Measurements from ENCODE around the gene AMFR.
A peak's percentile ranks its signal among the peaks of the same experiment; 100 is the strongest.

AMFR gene

GRCh38 chr16:56336071-56336688 is 89.2 kb downstream of the AMFR start:
- H2BK120ac ChIP-seq (ENCODE audit: low read depth, low read length) = no peak overlapping the region

GRCh38 chr16:56334761-56335160 is 90.6 kb downstream of the AMFR start:
- Histone ChIP-seq H3K4ac (ENCODE audit: low read depth in 1 of 2, low read length in 2 of 2) (no peak overlapping the region), H3K4me1 (ENCODE audit: control insufficient read depth, insufficient read depth, low read depth, low read length) (peaks cover 16% of the 10 kb centered on the region)
- 95% methylated on average over 9 of the region's 9 CpGs for WGBS

More at GRCh38 chr16:56336071-56336688, 89.2 kb downstream of the AMFR start:
- Histone ChIP-seq H2BK12ac (ENCODE audit: low read length in 2 of 2) (no peak overlapping the region), H4K91ac (ENCODE audit: low read length) (no peak overlapping the region), H3K4me2 (ENCODE audit: low read length, poor library complexity, severe bottlenecking) (no peak overlapping the region), H2AFZ (ENCODE audit: low read depth, low read length) (no peak overlapping the region), H3K36me3 (ENCODE audit: control insufficient read depth in 1 of 2, insufficient read depth in 2 of 2, low read depth in 1 of 2, low read length in 2 of 2) (no peaks in the 10 kb centered on the region), H3K14ac (ENCODE audit: low read length in 2 of 2) (no peak overlapping the region), H3K79me1 (replicated peaks; ENCODE audit: low read length, poor library complexity, severe bottlenecking) (no peaks in the 10 kb centered on the region), H3K4me1 (ENCODE audit: control insufficient read depth, insufficient read depth, low read depth, low read length) (peaks cover 16% of the 10 kb centered on the region), H3K4me3 (ENCODE audit: insufficient read depth in 1 of 2, low read depth in 1 of 2, low read length in 2 of 2) (no peak overlapping the region), H2AK5ac (ENCODE audit: low read length, severe bottlenecking) (no peak overlapping the region), H2BK5ac (ENCODE audit: low read depth, low read length, poor library complexity, severe bottlenecking) (no peak overlapping the region), H3K23ac (ENCODE audit: low read length in 2 of 2) (no peak overlapping the region), H3K18ac (ENCODE audit: low read depth in 1 of 2, low read length in 2 of 2) (no peak overlapping the region), H3K9me3 (ENCODE audit: control insufficient read depth, low read length) (no peaks in the 10 kb centered on the region), H3K4ac (ENCODE audit: low read depth in 1 of 2, low read length in 2 of 2) (no peak overlapping the region), H2BK15ac (ENCODE audit: low read depth, poor library complexity, severe bottlenecking) (no peak overlapping the region), H3K27me3 (ENCODE audit: control insufficient read depth in 1 of 2, insufficient read depth in 1 of 2, low read length in 2 of 2) (no peaks in the 10 kb centered on the region), H4K8ac (ENCODE audit: low read length) (no peak overlapping the region), H3K27ac (ENCODE audit: low read length, poor library complexity, severe bottlenecking) (no peak overlapping the region), H3K9ac (ENCODE audit: low read length) (no peak overlapping the region)
- 88% methylated on average over 8 of the region's 8 CpGs for WGBS
- no peak for DNase-seq

GRCh38 chr16:56332464-56333079 is 92.8 kb downstream of the AMFR start:
- Histone ChIP-seq H3K27ac (ENCODE audit: low read length, poor library complexity, severe bottlenecking) (no peak overlapping the region), H3K9me3 (ENCODE audit: control insufficient read depth, low read length) (no peaks in the 10 kb centered on the region), H2BK5ac (ENCODE audit: low read depth, low read length, poor library complexity, severe bottlenecking) (no peak overlapping the region), H3K18ac (ENCODE audit: low read depth in 1 of 2, low read length in 2 of 2) (peak overlapping the region in 1 of 2 experiments; percentile 46), H2AK5ac (ENCODE audit: low read length, severe bottlenecking) (no peak overlapping the region), H3K79me1 (replicated peaks; ENCODE audit: low read length, poor library complexity, severe bottlenecking) (no peaks in the 10 kb centered on the region), H2BK120ac (ENCODE audit: low read depth, low read length) (no peak overlapping the region), H3K27me3 (ENCODE audit: control insufficient read depth in 1 of 2, insufficient read depth in 1 of 2, low read length in 2 of 2) (no peaks in the 10 kb centered on the region), H2AFZ (ENCODE audit: low read depth, low read length) (peak overlapping the region; percentile 66), H2BK15ac (ENCODE audit: low read depth, poor library complexity, severe bottlenecking) (peak overlapping the region; percentile 26), H3K23ac (ENCODE audit: low read length in 2 of 2) (no peak overlapping the region), H2BK12ac (ENCODE audit: low read length in 2 of 2) (no peak overlapping the region), H3K4ac (ENCODE audit: low read depth in 1 of 2, low read length in 2 of 2) (no peak overlapping the region), H3K4me1 (ENCODE audit: control insufficient read depth, insufficient read depth, low read depth, low read length) (peaks cover 16% of the 10 kb centered on the region), H4K8ac (ENCODE audit: low read length) (no peak overlapping the region), H3K36me3 (ENCODE audit: control insufficient read depth in 1 of 2, insufficient read depth in 2 of 2, low read depth in 1 of 2, low read length in 2 of 2) (no peaks in the 10 kb centered on the region), H3K14ac (ENCODE audit: low read length in 2 of 2) (no peak overlapping the region), H3K4me2 (ENCODE audit: low read length, poor library complexity, severe bottlenecking) (no peak overlapping the region), H4K91ac (ENCODE audit: low read length) (no peak overlapping the region), H3K4me3 (ENCODE audit: insufficient read depth in 1 of 2, low read depth in 1 of 2, low read length in 2 of 2) (no peak overlapping the region), H3K9ac (ENCODE audit: low read length) (peak overlapping the region; percentile 49)
- WGBS = 43% methylated on average over 10 of the region's 16 CpGs
- peak; percentile 74 for DNase-seq

More at GRCh38 chr16:56334761-56335160, 90.6 kb downstream of the AMFR start:
- no peak overlapping the region for H3K9ac ChIP-seq (ENCODE audit: low read length)
- no peak overlapping the region for H2BK15ac ChIP-seq (ENCODE audit: low read depth, poor library complexity, severe bottlenecking)
- no peaks in the 10 kb centered on the region for H3K27me3 ChIP-seq (ENCODE audit: control insufficient read depth in 1 of 2, insufficient read depth in 1 of 2, low read length in 2 of 2)
- no peak overlapping the region for H3K14ac ChIP-seq (ENCODE audit: low read length in 2 of 2)
- H2AFZ ChIP-seq (ENCODE audit: low read depth, low read length) = no peak overlapping the region
- H3K27ac ChIP-seq (ENCODE audit: low read length, poor library complexity, severe bottlenecking) = no peak overlapping the region
- no peak overlapping the region for H3K23ac ChIP-seq (ENCODE audit: low read length in 2 of 2)
- H2AK5ac ChIP-seq (ENCODE audit: low read length, severe bottlenecking) = no peak overlapping the region
- H3K18ac ChIP-seq (ENCODE audit: low read depth in 1 of 2, low read length in 2 of 2) = no peak overlapping the region
- H2BK120ac ChIP-seq (ENCODE audit: low read depth, low read length) = no peak overlapping the region
- H3K9me3 ChIP-seq (ENCODE audit: control insufficient read depth, low read length) = no peaks in the 10 kb centered on the region
- H4K8ac ChIP-seq (ENCODE audit: low read length) = no peak overlapping the region
- no peak overlapping the region for H2BK12ac ChIP-seq (ENCODE audit: low read length in 2 of 2)
- H4K91ac ChIP-seq (ENCODE audit: low read length) = no peak overlapping the region
- H3K4me2 ChIP-seq (ENCODE audit: low read length, poor library complexity, severe bottlenecking) = no peak overlapping the region
- H3K79me1 ChIP-seq (replicated peaks; ENCODE audit: low read length, poor library complexity, severe bottlenecking) = no peaks in the 10 kb centered on the region
- no peaks in the 10 kb centered on the region for H3K36me3 ChIP-seq (ENCODE audit: control insufficient read depth in 1 of 2, insufficient read depth in 2 of 2, low read depth in 1 of 2, low read length in 2 of 2)
- no peak overlapping the region for H2BK5ac ChIP-seq (ENCODE audit: low read depth, low read length, poor library complexity, severe bottlenecking)
- no peak overlapping the region for H3K4me3 ChIP-seq (ENCODE audit: insufficient read depth in 1 of 2, low read depth in 1 of 2, low read length in 2 of 2)
- no peak for DNase-seq

GRCh38 chr16:56331915-56332314 is 93.4 kb downstream of the AMFR start:
- no peak overlapping the region for H3K4me2 ChIP-seq (ENCODE audit: low read length, poor library complexity, severe bottlenecking)
- no peak overlapping the region for H3K4me3 ChIP-seq (ENCODE audit: insufficient read depth in 1 of 2, low read depth in 1 of 2, low read length in 2 of 2)
- H2BK5ac ChIP-seq (ENCODE audit: low read depth, low read length, poor library complexity, severe bottlenecking) = no peak overlapping the region
- no peaks in the 10 kb centered on the region for H3K79me1 ChIP-seq (replicated peaks; ENCODE audit: low read length, poor library complexity, severe bottlenecking)
- no peaks in the 10 kb centered on the region for H3K27me3 ChIP-seq (ENCODE audit: control insufficient read depth in 1 of 2, insufficient read depth in 1 of 2, low read length in 2 of 2)
- H2AFZ ChIP-seq (ENCODE audit: low read depth, low read length) = no peak overlapping the region
- no peak for DNase-seq
- H3K4ac ChIP-seq (ENCODE audit: low read depth in 1 of 2, low read length in 2 of 2) = no peak overlapping the region
- no peak overlapping the region for H3K23ac ChIP-seq (ENCODE audit: low read length in 2 of 2)
- no peaks in the 10 kb centered on the region for H3K9me3 ChIP-seq (ENCODE audit: control insufficient read depth, low read length)
- no peak overlapping the region for H3K9ac ChIP-seq (ENCODE audit: low read length)
- no peak overlapping the region for H4K8ac ChIP-seq (ENCODE audit: low read length)
- WGBS = 83% methylated on average over 8 of the region's 8 CpGs
- no peak overlapping the region for H3K18ac ChIP-seq (ENCODE audit: low read depth in 1 of 2, low read length in 2 of 2)
- H3K14ac ChIP-seq (ENCODE audit: low read length in 2 of 2) = no peak overlapping the region
- H3K36me3 ChIP-seq (ENCODE audit: control insufficient read depth in 1 of 2, insufficient read depth in 2 of 2, low read depth in 1 of 2, low read length in 2 of 2) = no peaks in the 10 kb centered on the region
- H2BK120ac ChIP-seq (ENCODE audit: low read depth, low read length) = no peak overlapping the region
- no peak overlapping the region for H2AK5ac ChIP-seq (ENCODE audit: low read length, severe bottlenecking)
- no peak overlapping the region for H2BK12ac ChIP-seq (ENCODE audit: low read length in 2 of 2)
- no peak overlapping the region for H4K91ac ChIP-seq (ENCODE audit: low read length)
- H3K4me1 ChIP-seq (ENCODE audit: control insufficient read depth, insufficient read depth, low read depth, low read length) = peaks cover 16% of the 10 kb centered on the region
- H3K27ac ChIP-seq (ENCODE audit: low read length, poor library complexity, severe bottlenecking) = no peak overlapping the region
- no peak overlapping the region for H2BK15ac ChIP-seq (ENCODE audit: low read depth, poor library complexity, severe bottlenecking)

Data from mesenchymal stem cell (in vitro differentiated cells and primary cell).